Sigmoid colon (tissue), 7 donors: ENCODE measurements around the gene BIRC7. TPM values are rescaled to one million over a fixed set of nuclear protein-coding genes. Genes with fewer than 3 reads are reported as not detected.

Experiments
- DNase-seq: peaks from one replicate; pipeline ENCODE4 v3.0.0-alpha.2; 2019
- H3K27ac ChIP-seq, 4 donors: fragments of 200-600 bp; sonication (generic); one replicate each; pipeline ENCODE4 v1.5.1; 2016 to 2019; ENCODE audit warnings: mild to moderate bottlenecking in 1 of 4
- H3K27me3 ChIP-seq, 3 donors: fragments of 200-600 bp; sonication (generic); one replicate each; pipeline ENCODE4 v1.5.1; 2019; ENCODE audit warnings: mild to moderate bottlenecking in 1 of 3
- H3K36me3 ChIP-seq, 4 donors: fragments of 200-600 bp; sonication (generic); one replicate each; pipeline ENCODE4 v1.5.1; 2016 to 2019
- H3K4me1 ChIP-seq, 4 donors: fragments of 200-600 bp; sonication (generic); one replicate each; pipeline ENCODE4 v1.5.1; 2017 to 2019
- H3K4me3 ChIP-seq, 4 donors: fragments of 200-600 bp; sonication (generic); one replicate each; pipeline ENCODE4 v1.5.1; 2017 to 2019; ENCODE audit warnings: mild to moderate bottlenecking in 2 of 4, moderate library complexity in 1 of 4
- H3K9me3 ChIP-seq, 4 donors: fragments of 200-600 bp in 3 of 4; sonication (generic) in 3 of 4; one replicate each; pipeline versions ENCODE4 v1.5.1 to v1.6.1; 2013 to 2019
- EP300 ChIP-seq, 4 donors: sonication (generic); formaldehyde crosslinking; IDR thresholded peaks; one replicate each; pipeline ENCODE4 v1.6.1; 2017; ENCODE audit warnings: antibody characterized with exemption in 4 of 4
- POLR2A ChIP-seq, 2 donors: fragments of 450-650 bp; IDR thresholded peaks; one replicate each; pipeline ENCODE4 v1.6.1; 2016; ENCODE audit warnings: antibody characterized with exemption in 2 of 2, mild to moderate bottlenecking in 2 of 2, moderate library complexity in 2 of 2
- POLR2AphosphoS5 ChIP-seq, 4 donors: sonication (generic); formaldehyde crosslinking; IDR thresholded peaks; one replicate each; pipeline ENCODE4 v1.6.1; 2017; ENCODE audit warnings: antibody characterized with exemption in 4 of 4
- WGBS, 2 donors: extraction: QIAGEN DNeasy Blood & Tissue Kit; methylation state at CpG; one replicate each; pipeline ENCODE4 v1.1.7; 2013; 5-methylcytosine and 5-hydroxymethylcytosine counted together
- intact Hi-C: fragments of 100-400 bp; cut with DNase I; formaldehyde crosslinking; loops from one replicate; pipeline ENCODE4 v1.15.1; 2023
- polyA plus RNA-seq, 3 donors: library from polyadenylated mRNA; stranded (reverse); fragments of 200-250 nt; gene quantifications; one replicate each; pipeline ENCODE4 v1.2.3, GENCODE V29; 2013
- total RNA-seq, 4 donors: library from RNA; depleted of rRNA; stranded (reverse); fragments of >200 nt; gene quantifications; one replicate each; pipeline ENCODE4 v1.1.0, GENCODE V29; 2016
- TF ChIP-seq, protein P1 (sequence below), 4 experiments: fragments of 450-650 bp in 3 of 4; fragments of 200-600 bp in 1 of 4; IDR thresholded peaks; one replicate each; pipeline ENCODE4 v1.5.1; 2016 to 2019; ENCODE audit warnings: antibody characterized with exemption in 4 of 4, mild to moderate bottlenecking in 3 of 4, moderate library complexity in 2 of 4
- donor health status: healthy with polysubstance abuse.
- donor health status: Bipolar disorder and iron deficiency.
- donor health status: healthy.

The BIRC7 gene
- total and polyA plus RNA-seq, 7 donors: 0.15 to 1.2 (median 0.66) TPM; not detected in 3

DNA sequence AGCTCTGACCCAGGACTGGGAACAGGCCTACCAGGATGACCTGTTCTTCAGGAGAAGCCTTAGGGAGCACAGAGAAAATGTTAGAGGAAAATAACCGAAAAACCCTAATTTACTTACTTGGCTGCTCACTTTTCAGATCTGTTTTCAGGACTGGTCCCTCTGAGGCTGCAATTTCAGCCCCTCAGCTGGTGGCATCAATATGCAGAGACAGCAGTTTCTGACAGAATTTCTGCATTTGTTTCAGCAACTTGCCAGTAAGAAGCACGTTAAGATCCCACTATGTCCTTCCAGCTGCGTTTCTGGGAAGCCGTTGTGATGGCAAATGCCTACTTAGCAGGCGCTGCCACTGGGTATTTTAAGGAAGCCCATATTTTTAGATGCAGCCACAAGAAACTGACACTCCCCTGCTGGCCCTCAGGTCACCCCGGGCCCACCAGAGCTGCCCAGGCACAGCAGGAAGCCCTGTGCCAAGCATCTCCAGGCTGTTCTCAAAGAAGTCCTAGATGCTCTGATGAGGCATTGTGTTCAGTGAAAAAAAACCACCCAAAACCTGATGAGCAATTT is 27.3 kb upstream of the BIRC7 start:
- no peak for DNase-seq
- TF ChIP-seq POLR2AphosphoS5 (IDR thresholded peaks at IDR 0.05) (no peak), POLR2A (IDR thresholded peaks at IDR 0.05) (no peak), EP300 (IDR thresholded peaks at IDR 0.05) (no peak)
- TF ChIP-seq, protein P1, sequence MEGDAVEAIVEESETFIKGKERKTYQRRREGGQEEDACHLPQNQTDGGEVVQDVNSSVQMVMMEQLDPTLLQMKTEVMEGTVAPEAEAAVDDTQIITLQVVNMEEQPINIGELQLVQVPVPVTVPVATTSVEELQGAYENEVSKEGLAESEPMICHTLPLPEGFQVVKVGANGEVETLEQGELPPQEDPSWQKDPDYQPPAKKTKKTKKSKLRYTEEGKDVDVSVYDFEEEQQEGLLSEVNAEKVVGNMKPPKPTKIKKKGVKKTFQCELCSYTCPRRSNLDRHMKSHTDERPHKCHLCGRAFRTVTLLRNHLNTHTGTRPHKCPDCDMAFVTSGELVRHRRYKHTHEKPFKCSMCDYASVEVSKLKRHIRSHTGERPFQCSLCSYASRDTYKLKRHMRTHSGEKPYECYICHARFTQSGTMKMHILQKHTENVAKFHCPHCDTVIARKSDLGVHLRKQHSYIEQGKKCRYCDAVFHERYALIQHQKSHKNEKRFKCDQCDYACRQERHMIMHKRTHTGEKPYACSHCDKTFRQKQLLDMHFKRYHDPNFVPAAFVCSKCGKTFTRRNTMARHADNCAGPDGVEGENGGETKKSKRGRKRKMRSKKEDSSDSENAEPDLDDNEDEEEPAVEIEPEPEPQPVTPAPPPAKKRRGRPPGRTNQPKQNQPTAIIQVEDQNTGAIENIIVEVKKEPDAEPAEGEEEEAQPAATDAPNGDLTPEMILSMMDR (IDR thresholded peaks at IDR 0.05): no peak
- Histone ChIP-seq H3K9me3 (no peaks in the 10 kb centered on the region), H3K4me3 (no peak overlapping the region), H3K4me1 (peaks cover 0 to 47% (median 39%) of the 10 kb centered on the region in 4 donors), H3K27me3 (no peaks in the 10 kb centered on the region), H3K27ac (no peak overlapping the region), H3K36me3 (peaks cover 16 to 95% (median 49%) of the 10 kb centered on the region in 4 donors)
- WGBS, 2 donors: 85 to 90% methylated on average over 6 of the region's 6 CpGs
- intact Hi-C loops: no loop called here

DNA sequence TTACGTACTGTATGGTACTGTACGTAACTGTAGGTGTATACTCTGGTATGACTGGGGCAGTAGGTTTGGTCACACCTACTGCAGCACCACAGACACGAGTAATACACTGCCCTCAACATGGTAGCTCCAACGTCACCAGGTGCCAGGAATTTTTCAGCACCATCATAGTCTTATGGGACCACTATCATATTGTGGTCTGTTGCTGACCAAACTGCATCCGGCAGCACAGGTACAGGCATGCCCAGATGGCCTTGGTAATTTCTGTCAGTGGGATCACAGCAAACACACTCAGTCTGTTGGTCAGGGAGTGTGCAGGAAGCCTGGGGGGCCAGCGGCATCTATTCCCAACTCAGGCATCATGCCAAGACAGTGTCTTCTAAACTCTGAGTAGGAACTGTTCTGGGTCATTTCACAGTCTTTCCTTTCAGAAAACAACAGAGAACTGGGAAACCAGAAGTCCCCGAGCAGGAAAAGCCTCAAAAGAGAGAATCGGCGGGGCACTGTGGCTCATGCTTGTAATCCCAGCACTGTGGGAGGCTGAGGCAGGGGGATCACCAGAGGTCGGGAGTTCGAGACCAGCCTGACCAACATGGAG is 25.6 kb upstream of the BIRC7 start:
- Histone ChIP-seq H3K27ac (no peak overlapping the region), H3K4me1 (peaks cover 0 to 63% (median 53%) of the 10 kb centered on the region in 4 donors), H3K27me3 (no peaks in the 10 kb centered on the region), H3K36me3 (peaks cover 13 to 90% (median 38%) of the 10 kb centered on the region in 4 donors), H3K9me3 (no peaks in the 10 kb centered on the region), H3K4me3 (no peak overlapping the region)
- DNase-seq: no peak
- intact Hi-C loops: loop anchor here (10.0 kb wide), 3 partner anchors 255 to 805 kb away; partner anchors contain the start of genes CABLES2, SAMD10 and SLC17A9
- TF ChIP-seq POLR2AphosphoS5 (IDR thresholded peaks at IDR 0.05): no peak
- TF ChIP-seq, protein P1 (IDR thresholded peaks at IDR 0.05): no peak
- no peak for TF ChIP-seq EP300 (IDR thresholded peaks at IDR 0.05)
- TF ChIP-seq POLR2A (IDR thresholded peaks at IDR 0.05): no peak
- WGBS, 2 donors: 85 to 89% methylated on average over 11 of the region's 11 CpGs

- Histone ChIP-seq H3K27me3 (no peaks in the 10 kb centered on the region), H3K4me3 (no peak overlapping the region), H3K4me1 (peaks cover 0 to 52% (median 49%) of the 10 kb centered on the region in 4 donors), H3K36me3 (peaks cover 13 to 71% (median 36%) of the 10 kb centered on the region in 4 donors), H3K9me3 (no peaks in the 10 kb centered on the region), H3K27ac (no peak overlapping the region)
- TF ChIP-seq, protein P1 (IDR thresholded peaks at IDR 0.05): no peak
- TF ChIP-seq POLR2A (IDR thresholded peaks at IDR 0.05): no peak
- no peak for TF ChIP-seq POLR2AphosphoS5 (IDR thresholded peaks at IDR 0.05)
- no peak for TF ChIP-seq EP300 (IDR thresholded peaks at IDR 0.05)
- intact Hi-C loops: loop anchor here (10.0 kb wide), 3 partner anchors 258 to 808 kb away; partner anchors contain the start of genes CABLES2, SAMD10 and SLC17A9
- no peak for DNase-seq
- WGBS, 2 donors: 82 to 84% methylated on average over 5 of the region's 5 CpGs
Observed at GRCh38 chr20:63212393-63212730, 23.3 kb upstream of the BIRC7 start.

DNA sequence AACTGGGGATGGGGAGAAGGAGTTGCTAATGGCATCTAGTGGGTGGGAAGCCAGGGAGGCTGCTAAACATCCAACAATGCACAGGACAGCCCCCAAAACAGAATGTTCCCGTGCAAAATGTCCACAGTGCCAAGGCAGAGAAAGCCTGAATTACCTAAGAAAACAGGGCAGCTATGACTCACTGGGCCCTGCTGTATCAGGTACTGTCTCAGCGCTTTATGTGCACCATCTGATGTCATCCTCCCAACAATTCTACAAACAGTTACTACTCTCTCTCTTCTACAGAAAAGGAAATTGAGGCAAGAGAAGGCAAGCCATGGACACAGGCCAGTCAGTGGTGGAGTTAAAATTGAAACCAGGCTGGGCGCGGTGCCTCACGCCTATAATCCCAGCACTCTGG is 22.9 kb upstream of the BIRC7 start:
- TF ChIP-seq POLR2AphosphoS5 (IDR thresholded peaks at IDR 0.05) (no peak), EP300 (IDR thresholded peaks at IDR 0.05) (no peak), POLR2A (IDR thresholded peaks at IDR 0.05) (no peak)
- TF ChIP-seq, protein P1 (IDR thresholded peaks at IDR 0.05): no peak
- no peaks in the 10 kb centered on the region for H3K9me3 ChIP-seq
- no peak for DNase-seq
- no peak overlapping the region for H3K27ac ChIP-seq
- H3K27me3 ChIP-seq: no peaks in the 10 kb centered on the region
- WGBS, 2 donors: 84 to 91% methylated on average over 5 of the region's 5 CpGs
- intact Hi-C loops: loop anchor here (10.0 kb wide), 3 partner anchors 258 to 808 kb away; partner anchors contain the start of genes CABLES2, SAMD10 and SLC17A9
- H3K4me3 ChIP-seq: no peak overlapping the region
- peaks cover 0 to 50% (median 48%) of the 10 kb centered on the region in 4 donors for H3K4me1 ChIP-seq
- H3K36me3 ChIP-seq: peaks cover 13 to 66% (median 34%) of the 10 kb centered on the region in 4 donors
